GM19468 (cell line): ENCODE data around the gene CABYR.

Experiments used
- ATAC-seq: cut with Tn5 transposase; IDR thresholded peaks from one replicate; pipeline ENCODE4 v1.9.1; 2021; ENCODE audit warnings: mild to moderate bottlenecking, moderate library complexity, moderate number of reproducible peaks; ENCODE audit not compliant: unreplicated experiment; ENCODE audit errors: extremely low read depth

Gene CABYR

GRCh38 chr18:24138789-24139616, at the start of gene CABYR:
Gene CABYR, plus strand, starts transcription at chr18:24139062. Its CDS starts 4,053 bp downstream, at chr18:24143115.
- ATAC-seq: peak; percentile 50

- ATAC-seq: no peak
These were observed 49.8 kb upstream of the CABYR start for GRCh38 chr18:24089076-24089475.

GRCh38 chr18:24089515-24090337, 49.1 kb upstream of the CABYR start:
- ATAC-seq: no peak

GRCh38 chr18:24090876-24091275, 48.0 kb upstream of the CABYR start:
- no peak for ATAC-seq

GRCh38 chr18:24094561-24094960, 44.3 kb upstream of the CABYR start:
- ATAC-seq: no peak

GRCh38 chr18:24095976-24096375, 42.9 kb upstream of the CABYR start:
- no peak for ATAC-seq

GRCh38 chr18:24103320-24104021, 35.4 kb upstream of the CABYR start:
- ATAC-seq: no peak

GRCh38 chr18:24104486-24104885, 34.4 kb upstream of the CABYR start:
- no peak for ATAC-seq

- ATAC-seq: no peak
These were observed 30.2 kb upstream of the CABYR start for GRCh38 chr18:24108641-24109040.

- ATAC-seq: no peak
These were observed 26.9 kb upstream of the CABYR start for GRCh38 chr18:24111936-24112335.

- ATAC-seq: no peak
These were observed 26.4 kb upstream of the CABYR start for GRCh38 chr18:24112464-24112863.

- ATAC-seq: no peak
These were observed 25.8 kb upstream of the CABYR start for GRCh38 chr18:24112874-24113615.

GRCh38 chr18:24114924-24115549, 23.8 kb upstream of the CABYR start:
- ATAC-seq: no peak

- no peak for ATAC-seq
These were observed 23.2 kb upstream of the CABYR start for GRCh38 chr18:24115628-24116027.

GRCh38 chr18:24118750-24119577, 19.9 kb upstream of the CABYR start:
- ATAC-seq: no peak

- ATAC-seq: no peak
These were observed 18.2 kb upstream of the CABYR start for GRCh38 chr18:24120676-24121075.

GRCh38 chr18:24121625-24122024, 17.2 kb upstream of the CABYR start:
- ATAC-seq: no peak

GRCh38 chr18:24126155-24126961, 12.5 kb upstream of the CABYR start:
- no peak for ATAC-seq
